GM21528 (cell line): ENCODE measurements around the gene TPP1.

Experiments
- ATAC-seq: cut with Tn5 transposase; IDR thresholded peaks from one replicate; pipeline ENCODE4 v1.9.1; 2021; ENCODE audit warnings: mild to moderate bottlenecking, moderate library complexity; ENCODE audit not compliant: unreplicated experiment, low FRiP score

Gene TPP1

DNA sequence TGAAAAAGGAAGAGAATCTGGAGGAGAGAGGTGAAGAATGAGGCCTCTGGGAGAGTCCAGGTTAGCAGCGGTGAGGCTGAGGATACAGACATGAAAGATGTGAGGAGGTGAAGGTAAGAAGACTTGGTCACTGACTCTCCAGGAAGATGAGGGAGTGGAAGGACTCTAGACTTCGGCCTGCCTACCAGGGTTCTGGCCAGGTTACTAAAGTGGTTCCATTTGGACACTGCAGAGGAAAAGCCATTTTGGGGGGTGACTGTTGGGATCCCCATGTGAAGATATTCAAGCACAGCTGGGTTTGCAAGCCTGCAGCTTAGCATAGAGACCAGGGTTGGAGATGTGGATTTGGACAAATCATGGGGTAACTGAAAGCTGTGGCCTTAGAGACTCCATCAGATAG is 28.6 kb upstream of the TPP1 start:
- no peak for ATAC-seq

GRCh38 chr11:6646918-6647679 is 27.9 kb upstream of the TPP1 start:
- peak; percentile 89 for ATAC-seq

- peak; percentile 16 for ATAC-seq
Measured at GRCh38 chr11:6646576-6646917, 27.3 kb upstream of the TPP1 start.

GRCh38 chr11:6646071-6646470 is 26.8 kb upstream of the TPP1 start:
- ATAC-seq = no peak

DNA sequence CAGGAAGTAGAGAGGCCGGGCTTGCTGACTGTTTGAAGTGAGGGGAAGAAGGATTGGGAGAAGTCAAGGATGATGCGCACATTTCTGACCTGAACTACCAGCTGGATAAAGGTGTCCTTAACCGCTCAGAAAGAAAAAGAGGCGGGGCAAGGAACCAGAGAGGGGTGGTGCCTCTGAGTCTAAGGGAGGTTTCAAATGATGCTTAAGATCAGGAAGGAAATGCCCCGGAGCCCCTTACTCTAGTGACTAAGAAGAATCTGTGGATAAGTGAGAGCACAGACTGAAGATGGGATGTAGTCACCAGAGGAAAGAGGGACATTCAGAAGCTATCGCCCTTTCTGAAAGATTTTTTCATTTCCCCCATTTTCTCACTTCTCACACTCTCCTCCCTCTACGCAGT is 23.7 kb upstream of the TPP1 start:
- ATAC-seq = no peak

DNA sequence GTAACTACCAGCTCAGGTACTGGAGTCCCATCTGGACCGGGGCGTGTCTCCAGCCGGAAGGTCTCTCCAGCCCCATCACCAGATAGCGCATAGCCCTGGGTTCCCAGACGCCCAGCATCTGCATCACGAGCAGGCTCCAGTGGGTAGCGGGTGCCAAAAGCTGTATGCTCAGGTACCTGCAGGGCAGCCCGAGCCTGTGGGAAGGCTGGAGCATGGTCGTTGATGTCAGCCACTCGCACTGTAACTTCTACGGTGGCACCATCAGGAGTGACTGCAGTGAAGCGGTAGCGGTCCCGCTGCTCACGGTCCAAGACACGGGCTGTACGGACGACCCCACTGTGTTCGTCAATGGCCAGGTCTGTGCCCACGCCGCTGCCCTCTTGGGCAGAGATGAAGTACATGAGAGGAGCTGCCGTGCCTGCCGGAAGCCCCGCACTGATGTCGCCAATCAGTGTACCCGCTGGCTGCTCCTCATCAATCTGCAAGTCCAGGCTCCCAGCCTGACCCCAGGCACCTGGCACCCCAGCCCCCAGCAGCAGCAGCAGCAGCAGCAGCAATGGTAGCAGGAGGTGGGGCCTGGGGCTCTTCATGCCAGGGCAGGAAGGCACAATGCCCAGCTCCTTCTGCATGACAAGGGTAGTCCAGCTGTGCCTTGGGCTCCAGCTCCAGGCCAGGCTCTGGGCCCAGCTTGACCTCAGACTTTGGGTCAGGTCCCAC is 21.9 kb upstream of the TPP1 start:
- ATAC-seq = no peak

GRCh38 chr11:6640036-6640984 is 21.1 kb upstream of the TPP1 start:
- no peak for ATAC-seq

- no peak for ATAC-seq
Measured at GRCh38 chr11:6638429-6638828, 19.2 kb upstream of the TPP1 start.

- no peak for ATAC-seq
Measured at GRCh38 chr11:6637871-6638270, 18.6 kb upstream of the TPP1 start.

DNA sequence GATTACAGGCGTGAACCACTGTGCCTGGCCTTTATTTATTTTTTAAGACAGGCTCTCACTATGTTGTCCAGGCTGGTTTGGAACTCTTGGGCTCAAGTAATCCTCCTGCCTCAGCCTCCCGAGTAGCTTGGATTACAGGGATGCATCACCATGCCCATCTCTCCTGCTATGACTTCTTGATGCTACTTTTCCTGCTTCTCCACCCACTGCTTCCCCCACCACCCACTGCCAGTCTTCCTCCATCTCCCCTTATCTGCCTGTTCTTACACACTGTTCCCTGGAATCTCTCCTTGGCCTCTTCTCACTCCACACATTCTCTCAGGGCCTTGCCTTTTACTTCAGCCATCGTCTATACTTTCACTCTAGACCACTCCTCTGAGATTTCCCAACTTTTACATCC is 17.3 kb upstream of the TPP1 start:
- no peak for ATAC-seq

DNA sequence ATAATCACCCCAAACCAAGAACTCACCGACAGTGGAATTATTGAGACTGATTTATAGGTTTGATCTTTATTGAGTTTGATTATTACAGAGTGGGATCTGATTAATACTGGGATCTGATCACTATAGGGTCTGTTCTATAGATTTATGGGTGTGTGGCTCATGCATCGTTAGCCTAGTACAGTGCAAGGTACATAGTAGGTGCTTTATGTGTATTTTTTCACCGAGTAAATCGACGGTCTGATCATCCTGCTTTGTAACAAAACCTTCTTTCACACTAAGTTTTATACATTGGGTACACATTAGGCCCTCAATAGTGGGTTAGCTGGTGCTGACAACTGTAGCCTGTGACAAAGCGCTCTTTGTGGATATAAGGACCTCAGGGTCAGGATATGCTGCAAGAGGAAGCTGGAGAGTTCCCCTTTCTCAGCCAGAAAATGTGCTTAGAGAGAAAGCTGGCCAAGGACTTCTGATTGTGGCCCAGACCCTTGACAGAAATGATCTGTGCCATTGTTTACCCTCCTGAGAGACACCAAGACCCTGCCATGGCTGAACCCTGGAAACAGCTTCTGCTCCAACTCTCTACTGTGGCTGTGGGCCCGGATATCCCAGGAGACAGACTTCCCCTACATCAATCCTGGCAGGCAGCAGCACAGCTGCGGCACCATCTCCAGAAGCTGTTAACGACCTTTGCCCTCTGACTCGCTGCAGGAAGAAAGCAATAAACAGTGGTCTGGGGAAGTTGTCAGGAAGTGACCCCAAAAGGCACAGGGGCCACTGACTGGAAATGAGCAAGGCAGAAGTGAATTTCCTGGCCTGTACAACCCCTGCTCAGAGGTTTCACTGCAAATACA is 16.1 kb upstream of the TPP1 start:
- ATAC-seq = no peak

DNA sequence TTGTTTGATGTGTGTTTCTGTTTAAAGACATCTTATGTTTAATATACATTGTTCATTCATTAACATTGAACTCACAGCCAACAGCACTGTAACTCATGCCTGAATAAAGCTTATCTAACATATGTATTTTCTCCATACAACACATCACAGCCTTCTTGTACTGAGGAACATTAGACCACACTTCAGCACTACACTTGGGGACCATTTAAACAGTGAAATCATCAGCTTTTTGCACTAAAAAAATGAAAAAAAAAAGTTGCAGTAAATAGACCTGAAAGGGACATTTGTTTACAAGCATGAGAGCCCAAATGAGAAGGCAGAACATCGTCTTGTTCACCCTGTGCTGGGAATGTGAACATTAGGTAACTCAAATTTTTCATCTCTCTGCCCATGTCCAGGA is 15.3 kb upstream of the TPP1 start:
- ATAC-seq = no peak

GRCh38 chr11:6633422-6634408 is 14.5 kb upstream of the TPP1 start:
- ATAC-seq = no peak

GRCh38 chr11:6632116-6633073 is 13.2 kb upstream of the TPP1 start:
- no peak for ATAC-seq

GRCh38 chr11:6631361-6631890 is 12.2 kb upstream of the TPP1 start:
- no peak for ATAC-seq

- no peak for ATAC-seq
Measured at GRCh38 chr11:6630632-6631291, 11.5 kb upstream of the TPP1 start.
